CD4-positive, alpha-beta T cell treated with Interleukin-1 beta for 1 hour (primary cell): ENCODE measurements around the gene PDZD2.
"Not testable (repeated sequence)": the region's sequence is repeated elsewhere in the genome, so short reads cannot be mapped to it uniquely, and the experiment has no call there.

ENCODE experiments used
- DNase-seq, 2 donors: peaks; one replicate each; pipeline ENCODE4 v3.0.0-alpha.2; 2020 to 2022

Gene PDZD2

DNA sequence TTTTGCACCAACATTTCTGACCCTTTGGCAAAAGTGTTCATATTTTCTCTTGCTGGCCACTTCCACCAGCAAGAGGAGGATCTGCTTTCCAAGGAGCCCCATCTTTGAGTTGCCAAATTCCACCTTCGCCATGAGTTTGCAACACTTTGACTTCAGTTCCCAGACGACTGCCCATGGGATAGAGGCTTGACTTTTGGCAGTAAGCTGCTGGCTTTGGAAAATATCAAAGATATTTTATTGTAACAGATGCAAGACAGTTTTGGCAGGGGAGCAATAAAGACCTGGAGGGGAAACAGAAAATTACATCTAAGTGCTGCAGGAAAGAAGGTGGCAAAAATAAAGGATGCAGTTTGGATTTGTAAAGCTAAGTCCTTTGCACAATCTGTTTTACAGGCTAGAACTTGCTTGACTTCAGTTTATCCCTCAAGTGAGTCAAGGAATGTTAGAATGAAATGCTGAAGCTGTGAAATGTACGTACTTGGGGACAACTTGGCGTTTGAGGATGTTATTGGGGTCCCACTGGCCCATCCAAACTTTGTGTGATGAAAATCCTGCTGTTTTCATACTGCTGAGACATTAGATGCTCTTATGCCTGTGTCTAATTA, 302.3 kb downstream of the PDZD2 start:
- no peak for DNase-seq

DNA sequence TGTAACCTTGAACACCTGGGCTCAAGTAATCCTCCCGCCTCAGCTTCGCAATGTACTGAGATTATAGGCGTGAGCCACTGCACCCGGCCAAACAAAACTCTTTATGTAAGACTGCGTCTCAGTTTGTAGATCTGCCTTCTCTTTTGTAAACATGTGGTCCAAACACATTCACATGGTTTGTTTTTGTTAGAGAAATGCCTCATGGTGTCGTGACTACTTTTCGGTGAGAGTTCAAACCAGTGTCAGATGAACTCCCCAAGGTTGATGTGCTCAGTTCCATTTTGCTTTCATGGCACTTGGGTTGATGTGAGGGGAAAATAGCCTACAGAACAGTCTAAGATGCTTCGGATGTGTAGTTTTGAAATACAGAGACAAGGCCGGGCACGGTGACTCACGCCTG, 303.6 kb downstream of the PDZD2 start:
- DNase-seq = no peak

DNA sequence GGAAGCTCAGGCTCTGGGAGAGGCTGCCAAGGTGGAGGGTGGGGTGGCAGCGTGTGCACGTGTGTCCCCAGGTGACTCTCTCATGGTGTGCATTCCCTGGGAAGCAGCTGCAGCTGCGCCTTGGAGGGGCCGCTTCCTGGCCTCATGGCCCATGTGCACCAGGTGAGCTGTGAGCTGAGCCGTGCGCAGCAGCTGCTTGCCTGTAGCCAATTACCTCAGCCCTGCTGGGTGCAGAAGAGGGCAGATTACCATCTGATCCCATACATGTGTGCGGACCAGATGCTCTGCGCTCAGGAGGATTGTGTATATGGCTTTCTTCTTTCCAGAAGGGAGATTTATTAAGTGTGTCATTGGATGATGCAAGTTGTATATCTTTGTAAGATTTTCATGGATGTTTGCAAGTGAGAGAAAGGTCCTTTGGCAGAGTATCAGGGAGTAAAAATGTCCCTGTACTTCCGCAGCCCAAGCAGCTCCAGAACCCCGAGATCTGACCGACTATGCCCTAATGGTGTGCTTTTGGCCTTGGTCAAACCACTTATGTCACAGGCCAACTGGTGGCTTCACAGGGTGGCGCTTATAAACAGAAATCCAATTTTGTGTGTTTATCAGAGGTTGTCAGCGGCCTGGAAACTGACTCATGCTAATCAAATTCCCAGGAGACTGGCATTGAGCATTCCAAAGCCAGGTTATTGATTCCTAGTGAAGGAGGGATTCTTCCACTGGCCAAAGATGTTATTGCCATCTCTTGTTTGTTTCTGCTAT, 305.9 kb downstream of the PDZD2 start:
- no peak for DNase-seq

DNA sequence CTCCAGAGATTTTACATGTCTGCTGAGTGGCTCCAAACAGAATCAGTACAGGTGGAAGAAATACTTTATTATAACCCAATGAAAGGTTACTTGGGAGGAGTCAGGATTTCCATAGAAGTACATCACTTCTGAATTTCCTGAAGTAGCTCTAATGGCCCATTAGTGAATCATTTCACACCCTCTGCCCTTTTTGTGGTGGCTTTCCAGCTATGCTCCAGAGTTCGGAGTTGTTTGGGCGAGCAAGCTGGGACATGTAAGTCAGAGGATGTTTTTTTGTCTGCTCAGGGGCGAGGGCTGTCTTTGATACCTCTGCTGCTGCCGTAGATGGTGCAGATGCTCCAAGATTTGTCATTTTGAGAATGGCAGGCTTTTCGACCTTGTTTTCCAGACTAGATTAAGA, 309.1 kb downstream of the PDZD2 start:
- DNase-seq = no peak

DNA sequence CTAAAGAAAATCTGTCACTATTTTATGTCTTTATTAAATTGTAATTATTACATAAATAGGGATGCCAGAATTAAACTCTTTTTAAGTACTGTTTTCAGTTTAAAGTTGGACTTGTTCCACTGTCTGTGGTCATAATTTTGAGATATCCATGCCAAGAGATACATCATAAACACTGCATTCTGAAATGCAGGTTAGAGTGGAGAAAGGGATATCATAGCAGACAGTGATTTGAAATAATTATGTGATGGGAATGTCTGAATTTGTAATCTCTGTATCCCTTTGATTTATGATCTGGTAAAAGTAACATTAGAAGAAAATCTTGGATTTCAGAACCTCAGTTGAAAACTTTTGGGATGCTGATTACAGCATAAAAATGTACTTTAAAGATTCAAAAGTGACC, 313.1 kb downstream of the PDZD2 start:
- DNase-seq = no peak

DNA sequence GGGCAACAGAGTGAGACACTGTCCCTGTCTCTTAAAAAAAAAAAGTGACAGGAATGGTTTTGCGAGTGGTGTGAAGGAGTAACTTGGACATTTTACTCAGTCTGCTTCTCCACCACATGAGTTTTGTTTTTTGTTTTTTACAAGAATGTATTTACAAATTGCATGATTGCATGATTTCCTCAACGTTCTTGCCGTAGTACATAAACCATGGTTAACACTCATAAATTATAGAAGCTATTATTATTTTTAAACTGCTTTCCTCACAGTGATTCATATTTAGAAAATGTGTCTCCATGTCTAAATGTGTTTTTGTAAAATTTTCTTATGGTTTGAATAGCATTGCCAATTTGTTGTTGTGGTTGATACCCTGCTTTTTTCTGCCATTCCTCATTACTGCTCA, 315.2 kb downstream of the PDZD2 start:
- DNase-seq = no peak

DNA sequence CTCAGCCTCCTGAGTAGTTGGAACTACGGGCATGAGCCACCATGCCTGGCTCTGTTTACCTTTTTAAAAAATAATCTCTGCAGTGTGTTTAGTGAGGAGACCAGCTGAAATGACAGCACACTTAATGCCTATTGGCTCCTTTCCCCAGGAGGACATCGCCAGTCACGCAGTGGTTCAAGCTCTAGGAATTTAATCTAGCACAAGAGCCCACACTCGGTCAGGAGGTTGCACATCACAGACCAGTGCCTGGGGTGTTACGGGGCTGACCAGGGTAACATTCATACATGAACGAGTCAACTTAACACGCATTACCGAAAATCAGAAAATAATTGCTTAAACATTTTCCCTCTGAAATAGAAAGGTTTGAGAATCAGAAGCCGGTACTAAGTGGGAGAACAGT, 318.2 kb downstream of the PDZD2 start:
- no peak for DNase-seq

DNA sequence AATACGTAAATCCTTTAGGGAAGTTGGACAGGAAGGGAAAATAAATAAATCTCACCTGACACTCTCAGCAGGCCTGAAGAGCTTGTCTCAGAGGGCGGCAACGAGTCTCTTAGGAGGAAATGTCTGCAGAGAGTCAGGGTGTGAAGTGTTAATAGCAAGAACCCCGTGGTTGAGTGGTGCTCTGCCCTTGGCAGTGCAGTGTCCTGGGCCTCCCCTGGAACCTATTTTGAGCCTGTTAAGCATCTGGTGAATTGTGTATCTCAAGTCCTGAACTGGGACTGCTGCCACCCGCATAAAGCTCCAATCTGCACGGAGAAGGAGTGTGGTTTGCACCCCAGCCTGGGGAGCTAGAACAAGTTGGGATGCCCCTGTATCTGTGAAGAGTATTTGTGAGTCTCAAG, 323.4 kb downstream of the PDZD2 start:
- DNase-seq = no peak

DNA sequence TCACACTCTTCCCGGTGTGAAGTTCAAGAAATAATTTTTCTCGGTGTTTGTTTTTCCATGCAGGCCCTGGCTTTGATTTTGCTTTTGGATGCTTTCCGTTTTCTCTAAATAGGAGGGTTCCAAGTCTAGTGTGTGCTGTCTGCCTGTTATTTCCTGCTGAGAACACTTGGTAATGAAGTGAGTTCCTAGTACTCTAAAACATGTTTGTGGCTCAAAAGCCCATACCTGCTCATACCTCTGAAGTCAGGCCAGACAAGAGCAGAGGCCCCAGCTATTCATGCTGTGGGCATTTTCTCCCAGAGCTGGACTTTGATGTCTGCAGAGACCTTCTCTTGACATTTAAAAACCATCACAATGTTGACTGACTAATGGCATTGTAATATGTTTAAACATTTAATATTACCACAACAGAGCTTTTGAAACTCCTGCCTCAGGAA, 324.0 kb downstream of the PDZD2 start:
- no peak for DNase-seq

DNA sequence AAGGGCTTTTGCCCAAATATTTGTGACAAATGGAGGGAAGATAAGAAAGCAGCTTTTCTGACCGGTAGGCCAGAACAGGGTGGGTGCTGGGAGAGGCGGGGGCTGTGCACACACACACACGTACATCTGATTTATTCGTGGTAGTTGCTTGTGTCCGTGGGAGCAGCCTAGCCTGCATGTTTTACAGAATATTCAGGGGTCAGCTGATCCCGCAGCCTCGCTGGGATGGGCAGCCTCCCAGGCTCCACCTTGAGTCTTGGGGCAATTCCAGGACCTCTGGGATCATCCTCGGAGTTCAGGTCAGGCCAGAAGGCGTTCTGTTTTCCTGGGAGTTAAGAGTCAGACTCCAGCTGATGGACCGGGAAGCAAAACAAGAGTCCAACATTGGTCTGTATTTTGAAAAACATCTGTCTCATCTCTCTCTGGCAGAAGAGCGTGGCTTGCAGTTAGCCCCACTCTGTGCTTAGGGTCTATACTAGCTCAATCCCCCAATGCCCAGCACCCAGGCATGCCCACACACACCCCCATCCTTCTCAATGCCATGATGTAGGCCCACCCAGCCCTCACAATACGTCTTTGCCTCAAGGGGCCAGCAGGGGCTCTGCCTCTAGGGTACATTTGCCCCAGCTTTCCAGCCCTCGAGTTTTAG, 324.6 kb downstream of the PDZD2 start:
- DNase-seq = no peak

DNA sequence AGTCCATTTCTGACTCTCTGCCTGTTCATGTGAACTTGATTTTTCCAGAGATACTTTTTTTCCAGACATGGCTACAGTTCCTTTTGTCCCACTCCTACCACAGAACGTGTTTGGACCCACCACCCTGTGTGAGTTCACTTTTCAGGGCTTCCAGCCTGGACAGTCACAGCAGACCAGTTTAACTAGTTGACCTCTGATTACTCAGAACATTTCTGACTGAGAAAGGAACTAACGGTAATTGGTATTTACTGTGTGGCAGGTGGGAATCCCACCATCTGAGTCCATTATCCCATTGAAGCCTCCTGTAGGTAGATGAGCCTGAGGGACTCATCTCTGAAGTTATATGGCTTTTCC, 325.1 kb downstream of the PDZD2 start:
- DNase-seq = no peak

DNA sequence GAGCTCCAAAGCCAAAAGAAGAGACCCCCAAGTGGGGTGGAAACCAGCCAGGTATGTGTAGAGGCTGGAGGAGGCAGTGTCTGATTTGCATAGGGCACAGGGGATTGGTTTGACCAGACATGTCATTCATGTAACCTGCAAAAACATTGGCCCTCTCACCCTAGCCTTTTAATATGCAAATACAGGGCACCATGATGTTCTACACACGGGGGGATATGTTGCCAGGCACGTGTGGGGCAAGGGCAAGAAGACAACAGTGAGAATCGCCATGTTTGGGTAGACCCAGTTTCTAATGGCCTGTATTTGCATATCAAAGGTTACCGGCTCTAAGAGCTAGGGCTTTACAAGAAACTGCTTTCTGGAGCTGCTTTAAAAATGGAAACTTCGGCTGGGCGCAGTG, 326.3 kb downstream of the PDZD2 start:
- no peak for DNase-seq

DNA sequence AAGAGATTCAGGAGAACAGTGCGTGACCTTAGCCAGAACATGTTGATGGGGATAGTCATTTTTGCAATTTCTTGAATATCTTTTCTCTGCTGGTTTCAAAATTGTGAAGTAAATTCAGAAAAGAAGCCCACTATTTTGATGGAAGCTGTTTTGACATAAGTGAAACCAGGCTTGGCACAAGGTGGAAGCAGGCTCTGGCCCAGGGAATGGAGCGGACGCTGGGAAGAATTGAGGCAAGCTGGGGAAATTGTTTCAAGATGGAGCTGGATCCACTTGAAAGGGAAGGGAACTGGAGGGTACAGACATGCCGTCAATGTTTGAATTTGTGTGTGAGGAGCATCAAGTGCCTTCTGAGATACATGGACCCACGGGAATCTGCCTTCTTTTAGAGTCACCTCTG, 328.0 kb downstream of the PDZD2 start:
- DNase-seq = no peak

DNA sequence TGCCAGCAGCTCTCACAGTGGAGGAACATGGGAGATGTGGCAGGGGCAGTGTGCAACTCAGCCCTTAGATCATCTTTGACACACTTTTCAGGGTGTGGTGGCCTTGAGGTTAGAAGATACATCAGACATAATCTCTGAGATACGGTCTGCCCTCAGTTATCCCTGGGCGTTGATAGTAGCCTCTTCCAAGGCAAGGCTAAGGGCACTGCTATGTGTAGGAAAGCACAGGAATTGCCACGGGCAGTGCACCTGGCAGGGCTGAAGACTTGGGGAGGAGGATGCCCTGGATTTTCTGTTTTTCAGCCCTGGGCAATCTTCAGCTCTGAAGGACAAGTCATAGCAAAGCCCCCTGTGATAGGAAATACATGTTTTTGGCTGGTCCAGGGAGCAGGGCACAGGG, 328.5 kb downstream of the PDZD2 start:
- DNase-seq = no peak

DNA sequence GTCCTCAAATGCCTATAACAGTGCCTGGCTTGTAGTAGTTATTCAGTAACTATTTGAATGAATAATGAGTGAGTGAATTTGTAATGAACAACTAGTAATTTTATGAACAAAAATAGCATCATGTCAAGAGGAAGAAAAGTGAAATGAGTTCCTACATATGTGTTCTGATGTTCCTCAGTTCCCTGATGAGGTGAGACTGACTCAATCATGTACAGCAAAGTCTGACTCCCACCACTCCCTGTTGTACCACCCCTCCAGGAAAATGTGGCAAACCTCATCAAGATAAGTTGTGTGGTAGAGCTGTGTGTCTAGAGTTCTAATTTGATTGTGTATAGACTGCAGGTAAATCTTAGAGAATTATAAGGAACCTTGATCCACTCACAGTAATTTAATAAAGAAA, 333.6 kb downstream of the PDZD2 start:
- no peak for DNase-seq

DNA sequence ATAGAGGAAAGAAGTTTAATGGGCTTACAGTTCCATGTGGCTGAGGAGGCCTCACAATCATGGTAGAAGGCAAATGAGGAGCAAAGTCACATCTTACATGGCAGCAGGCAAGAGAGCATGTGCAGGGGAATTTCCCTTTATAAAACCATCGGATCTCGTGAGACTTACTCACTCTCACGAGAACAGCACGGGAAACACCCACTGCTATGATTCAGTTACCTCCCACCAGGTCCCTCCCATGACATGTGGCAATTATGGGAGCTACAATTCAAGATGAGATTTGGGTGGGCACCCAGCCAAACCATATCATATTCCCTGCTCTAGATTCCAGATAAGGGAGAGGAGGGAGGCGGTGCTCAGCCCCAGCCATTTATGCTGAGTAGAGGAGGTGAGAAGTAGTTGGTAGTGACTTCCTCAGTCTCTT, 336.3 kb downstream of the PDZD2 start:
- DNase-seq = not testable (repeated sequence)

DNA sequence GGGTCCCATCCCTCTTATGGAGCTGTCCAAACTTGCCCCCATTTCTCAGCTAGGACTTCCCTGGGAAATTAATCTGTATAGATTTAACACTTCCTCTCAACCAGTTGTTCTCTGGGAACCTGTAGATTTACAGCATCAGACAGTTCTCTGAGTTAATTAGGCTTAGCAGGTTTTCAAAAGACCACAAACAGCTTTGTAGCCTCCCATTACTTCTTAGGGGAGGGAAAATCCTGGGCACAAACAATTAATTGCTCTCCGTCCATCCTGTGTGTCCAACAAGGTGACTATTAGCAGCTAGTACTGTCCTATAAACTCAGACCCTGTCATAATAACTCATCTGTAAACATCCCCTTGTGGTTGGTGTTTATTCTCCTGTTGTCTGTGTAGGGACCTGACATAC, 337.2 kb downstream of the PDZD2 start:
- no peak for DNase-seq

DNA sequence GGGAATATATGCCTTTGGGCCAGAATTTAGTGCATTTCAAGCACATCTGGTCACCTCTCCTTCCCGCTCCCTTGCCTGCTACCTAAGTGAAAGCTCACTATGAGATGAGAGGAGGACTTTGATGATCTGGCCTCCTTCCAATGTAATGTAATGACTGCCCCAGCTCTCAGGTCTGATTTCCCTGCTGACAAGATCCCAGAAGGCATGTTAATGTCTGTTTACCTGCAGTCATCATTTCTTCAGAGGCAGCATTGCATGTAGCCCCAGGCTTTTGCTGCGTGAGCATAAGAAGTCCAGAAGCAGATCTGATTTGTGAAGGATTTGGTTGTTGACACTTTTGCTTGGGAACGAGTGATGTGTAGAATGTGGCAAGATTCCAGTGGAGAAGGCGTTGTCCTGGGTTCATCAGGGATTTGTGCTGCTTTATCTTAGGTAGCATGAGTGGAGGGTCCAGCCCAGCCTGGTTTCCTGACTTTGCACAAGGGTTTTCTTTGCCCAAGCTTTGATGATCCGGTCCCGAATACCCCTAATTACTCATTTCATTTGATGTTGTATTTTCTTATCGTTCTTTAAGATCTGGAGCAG, 342.5 kb downstream of the PDZD2 start:
- DNase-seq = no peak

DNA sequence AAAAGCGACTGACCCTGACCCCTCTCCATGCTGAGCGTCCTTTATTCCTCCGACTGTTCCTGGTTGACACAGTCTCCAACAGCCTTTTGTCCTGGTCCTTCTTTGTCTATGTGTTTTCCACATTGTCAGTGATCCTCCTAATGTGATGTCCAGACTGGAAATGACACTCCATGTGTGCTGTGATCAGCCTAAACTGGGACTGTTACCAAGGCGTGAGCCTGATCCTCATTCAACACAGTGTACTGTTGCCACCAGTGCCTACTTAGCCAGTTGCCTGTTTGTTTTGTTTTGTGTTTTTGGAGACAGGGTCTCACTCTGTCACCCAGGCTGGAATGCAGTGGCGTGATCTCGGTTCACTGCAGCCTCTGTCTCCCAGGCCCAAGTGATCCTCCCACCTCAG, 343.1 kb downstream of the PDZD2 start:
- no peak for DNase-seq

DNA sequence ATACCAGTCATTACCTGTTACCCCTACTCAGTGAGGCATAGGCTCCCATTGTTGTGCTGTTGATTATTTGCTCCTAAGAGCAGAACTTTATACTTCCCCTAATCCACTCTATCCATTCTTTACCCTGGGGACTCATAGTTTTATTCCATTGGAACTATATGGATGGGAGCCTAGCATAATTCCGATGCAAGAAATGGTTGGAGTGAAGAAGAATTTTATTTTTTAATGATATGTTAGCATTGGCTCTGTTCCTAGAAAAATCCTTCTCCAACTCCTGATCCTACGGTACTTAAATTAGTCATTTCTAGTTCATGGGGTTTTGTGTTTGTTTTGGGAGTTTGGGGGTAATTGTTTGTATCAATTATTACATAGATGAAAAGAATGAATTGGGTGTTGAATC, 343.7 kb downstream of the PDZD2 start:
- DNase-seq = no peak

DNA sequence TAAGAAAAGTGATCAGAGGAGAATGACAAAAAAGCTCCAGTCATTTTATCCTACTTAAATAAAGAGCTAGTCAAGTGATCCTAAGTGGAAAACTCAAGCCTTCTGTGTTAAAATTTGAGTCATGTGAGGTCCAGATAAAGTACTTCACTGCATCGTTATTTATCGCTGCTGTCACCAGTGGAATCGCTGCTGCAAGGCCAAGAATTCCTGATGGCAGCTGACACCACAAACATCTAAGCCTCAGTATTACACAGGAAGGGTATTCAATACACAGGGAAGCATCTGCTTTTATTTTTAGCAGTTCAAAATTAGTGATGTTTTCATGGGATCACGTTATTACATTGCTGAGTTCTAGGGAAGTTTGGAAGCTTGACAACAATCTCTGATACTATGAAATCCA, 344.9 kb downstream of the PDZD2 start:
- no peak for DNase-seq

DNA sequence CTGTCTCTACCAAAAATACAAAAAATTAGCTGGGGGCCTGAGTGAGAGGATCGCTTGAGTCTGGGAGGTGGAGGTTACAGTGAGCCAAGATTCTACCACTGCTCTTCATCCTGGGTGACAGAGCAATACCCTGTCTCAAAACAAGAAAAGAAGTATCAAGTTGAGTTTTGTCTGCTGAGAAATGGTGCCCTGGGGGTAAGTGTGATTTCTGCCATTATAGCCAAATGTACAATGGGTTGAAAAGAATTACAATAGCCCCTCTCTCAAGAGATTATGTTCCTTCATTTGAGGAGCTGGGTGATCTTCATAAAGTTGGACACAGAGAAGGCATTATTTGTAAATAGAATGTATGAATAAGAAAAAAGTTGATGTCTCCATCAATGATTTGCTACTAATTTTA, 345.8 kb downstream of the PDZD2 start:
- no peak for DNase-seq

DNA sequence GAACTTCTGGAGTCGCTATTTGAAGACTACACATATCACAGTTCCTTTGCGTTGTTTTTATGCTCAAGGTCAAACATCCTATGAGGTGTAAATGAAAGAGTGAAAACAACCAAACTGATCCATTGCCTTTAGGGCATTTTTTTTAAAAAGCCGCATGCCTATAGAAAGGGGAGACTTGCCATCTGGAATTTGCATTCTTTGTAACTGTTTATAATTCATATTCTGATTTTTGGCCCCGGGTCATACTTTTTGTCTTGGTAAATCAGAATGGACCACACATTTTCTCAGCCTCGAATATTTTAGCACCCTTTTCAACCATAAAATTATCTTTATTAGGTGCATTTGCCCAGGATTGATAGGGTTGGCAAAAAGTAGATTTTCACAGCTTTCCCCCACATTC, 347.2 kb downstream of the PDZD2 start:
- no peak for DNase-seq
